Neural progenitor cell (in vitro differentiated cells): Measurements from ENCODE around the gene VPS13D. TPM values are rescaled to one million over a fixed set of nuclear protein-coding genes. Genes with fewer than 3 reads are reported as not detected.

ENCODE experiments used
- DNase-seq: peaks from one replicate; pipeline ENCODE4 v3.0.0-alpha.2; 2016; ENCODE audit warnings: low spot score
- H2AFZ ChIP-seq: fragments of 200-600 bp; sonication (generic); replicated peaks from 2 replicates; pipeline ENCODE4 v1.6.1; 2016; ENCODE audit warnings: antibody characterized with exemption
- H3F3A ChIP-seq: fragments of 200-600 bp; sonication (generic); 2 replicates; pipeline ENCODE4 v1.6.1; 2016; ENCODE audit warnings: antibody characterized with exemption, low read depth
- H3K27ac ChIP-seq: fragments of 200-600 bp; sonication (generic); 2 replicates; pipeline ENCODE4 v1.5.1; 2016; ENCODE audit warnings: mild to moderate bottlenecking
- H3K27me3 ChIP-seq: fragments of 200-600 bp; sonication (generic); 2 replicates; pipeline ENCODE4 v1.6.1; 2016; ENCODE audit warnings: mild to moderate bottlenecking, moderate library complexity
- H3K36me3 ChIP-seq: fragments of 200-600 bp; sonication (generic); 2 replicates; pipeline ENCODE4 v1.5.1; 2016
- H3K4me1 ChIP-seq: fragments of 200-600 bp; sonication (generic); 2 replicates; pipeline ENCODE4 v1.6.1; 2016; ENCODE audit warnings: mixed run types
- H3K4me2 ChIP-seq: fragments of 200-600 bp; sonication (generic); 2 replicates; pipeline ENCODE4 v1.6.1; 2016
- H3K4me3 ChIP-seq: fragments of 200-600 bp; sonication (generic); 2 replicates; pipeline ENCODE4 v1.5.1; 2016
- H3K79me2 ChIP-seq: fragments of 200-600 bp; sonication (generic); 2 replicates; pipeline ENCODE4 v1.6.1; 2016; ENCODE audit warnings: low read depth
- H3K9ac ChIP-seq: fragments of 200-600 bp; sonication (generic); 2 replicates; pipeline ENCODE4 v1.6.1; 2016
- H3K9me3 ChIP-seq: fragments of 200-600 bp; sonication (generic); 2 replicates; pipeline ENCODE4 v1.5.1; 2016; ENCODE audit warnings: low read depth
- H4K20me1 ChIP-seq: fragments of 200-600 bp; sonication (generic); 2 replicates; pipeline ENCODE4 v1.6.1; 2016; ENCODE audit warnings: low read depth
- H3K27ac Mint-ChIP-seq: 3 replicates; pipeline ENCODE4 v1.8.0; 2021; ENCODE audit warnings: mixed read lengths
- H3K27me3 Mint-ChIP-seq: 2 replicates; pipeline ENCODE4 v1.8.0; 2022; ENCODE audit warnings: low read depth, mild to moderate bottlenecking, inconsistent platforms, moderate library complexity, mixed read lengths; ENCODE audit not compliant: insufficient read depth
- H3K36me3 Mint-ChIP-seq: 3 replicates; pipeline ENCODE4 v1.8.0; 2021; ENCODE audit warnings: mixed read lengths
- H3K4me1 Mint-ChIP-seq: 3 replicates; pipeline ENCODE4 v1.8.0; 2021; ENCODE audit warnings: mixed read lengths
- H3K4me3 Mint-ChIP-seq: 3 replicates; pipeline ENCODE4 v1.8.0; 2021; ENCODE audit warnings: mild to moderate bottlenecking, moderate library complexity, mixed read lengths
- H3K9me3 Mint-ChIP-seq: 3 replicates; pipeline ENCODE4 v1.8.0; 2020; ENCODE audit warnings: mixed read lengths
- CTCF ChIP-seq: fragments of 200-600 bp; sonication (generic); IDR thresholded peaks from 2 replicates; pipeline ENCODE4 v1.5.1; 2017; ENCODE audit warnings: antibody characterized with exemption, mild to moderate bottlenecking
- EZH2 ChIP-seq: fragments of 200-600 bp; sonication (generic); IDR thresholded peaks from 2 replicates; pipeline ENCODE4 v1.6.1; 2017; ENCODE audit warnings: antibody characterized with exemption, mild to moderate bottlenecking, moderate library complexity
- EZH2phosphoT487 ChIP-seq: fragments of 200-600 bp; sonication (generic); IDR thresholded peaks from 2 replicates; pipeline ENCODE4 v1.6.1; 2017; ENCODE audit warnings: antibody characterized with exemption
- total RNA-seq: library from RNA; depleted of rRNA; stranded (reverse); fragments of >200 nt; gene quantifications from 2 replicates; pipeline ENCODE4 v1.2.3, GENCODE V29; 2015; ENCODE audit warnings: low replicate concordance

The VPS13D gene
- total RNA-seq, 1 donor from 2014 or later, result 16.4 TPM

GRCh38 chr1:12467570-12468286 is 237.9 kb downstream of the VPS13D start:
- no peak overlapping the region for H3K4me3 ChIP-seq
- H3K27me3 ChIP-seq, result no peaks in the 10 kb centered on the region
- no peaks in the 10 kb centered on the region for H3F3A ChIP-seq

GRCh38 chr1:12468323-12468722 is 238.5 kb downstream of the VPS13D start:
- DNase-seq, result no peak
- no peaks in the 10 kb centered on the region for H3K79me2 ChIP-seq
- Mint-ChIP-seq H3K4me1 (peaks cover 8% of the 10 kb centered on the region), H3K9me3 (no peaks in the 10 kb centered on the region), H3K36me3 (peaks cover 10% of the 10 kb centered on the region), H3K27ac (no peak overlapping the region), H3K27me3 (no peaks in the 10 kb centered on the region), H3K4me3 (no peak overlapping the region)
- H3K9ac ChIP-seq, result no peak overlapping the region
- no peaks in the 10 kb centered on the region for H3F3A ChIP-seq
- no peaks in the 10 kb centered on the region for H3K4me1 ChIP-seq
- no peak overlapping the region for H3K4me2 ChIP-seq
- H3K9me3 ChIP-seq, result no peaks in the 10 kb centered on the region
- no peak overlapping the region for H2AFZ ChIP-seq
- H3K27ac ChIP-seq, result no peak overlapping the region
- H4K20me1 ChIP-seq, result no peaks in the 10 kb centered on the region
- no peak overlapping the region for H3K4me3 ChIP-seq
- no peaks in the 10 kb centered on the region for H3K36me3 ChIP-seq
- no peak for TF ChIP-seq CTCF
- no peaks in the 10 kb centered on the region for H3K27me3 ChIP-seq

More at GRCh38 chr1:12467570-12468286, 237.9 kb downstream of the VPS13D start:
- Mint-ChIP-seq H3K36me3 (peaks cover 7% of the 10 kb centered on the region), H3K27ac (no peak overlapping the region), H3K9me3 (no peaks in the 10 kb centered on the region), H3K4me3 (no peak overlapping the region), H3K27me3 (no peaks in the 10 kb centered on the region), H3K4me1 (peaks cover 8% of the 10 kb centered on the region)
- H4K20me1 ChIP-seq, result no peaks in the 10 kb centered on the region
- H3K36me3 ChIP-seq, result no peaks in the 10 kb centered on the region
- no peaks in the 10 kb centered on the region for H3K9me3 ChIP-seq
- H2AFZ ChIP-seq, result no peak overlapping the region
- DNase-seq, result no peak
- no peak for TF ChIP-seq EZH2phosphoT487
- TF ChIP-seq EZH2, result no peak
- TF ChIP-seq CTCF, result no peak
- H3K27ac ChIP-seq, result no peak overlapping the region
- H3K4me2 ChIP-seq, result no peak overlapping the region
- no peaks in the 10 kb centered on the region for H3K79me2 ChIP-seq
- no peaks in the 10 kb centered on the region for H3K4me1 ChIP-seq
- no peak overlapping the region for H3K9ac ChIP-seq

- Mint-ChIP-seq H3K36me3 (peaks cover 10% of the 10 kb centered on the region), H3K27ac (no peak overlapping the region), H3K4me3 (no peak overlapping the region), H3K9me3 (no peaks in the 10 kb centered on the region), H3K4me1 (peaks cover 8% of the 10 kb centered on the region), H3K27me3 (no peaks in the 10 kb centered on the region)
- TF ChIP-seq CTCF, result no peak
- Histone ChIP-seq H3K27me3 (no peaks in the 10 kb centered on the region), H3K4me2 (no peak overlapping the region), H3K79me2 (no peaks in the 10 kb centered on the region), H3K4me3 (no peak overlapping the region), H3K9me3 (no peaks in the 10 kb centered on the region), H3K36me3 (no peaks in the 10 kb centered on the region), H3F3A (no peaks in the 10 kb centered on the region), H3K4me1 (no peaks in the 10 kb centered on the region), H3K27ac (no peak overlapping the region), H4K20me1 (no peaks in the 10 kb centered on the region), H2AFZ (no peak overlapping the region), H3K9ac (no peak overlapping the region)
- no peak for DNase-seq
Measured at GRCh38 chr1:12469493-12469892, 239.7 kb downstream of the VPS13D start.
